ENCODE measurements around the gene INCA1. TPM values are rescaled to one million over a fixed set of nuclear protein-coding genes. Genes with fewer than 3 reads are reported as not detected.

INCA1 gene
- total RNA-seq, 1 experiment from 2014 or later: 1.3 TPM

DNA sequence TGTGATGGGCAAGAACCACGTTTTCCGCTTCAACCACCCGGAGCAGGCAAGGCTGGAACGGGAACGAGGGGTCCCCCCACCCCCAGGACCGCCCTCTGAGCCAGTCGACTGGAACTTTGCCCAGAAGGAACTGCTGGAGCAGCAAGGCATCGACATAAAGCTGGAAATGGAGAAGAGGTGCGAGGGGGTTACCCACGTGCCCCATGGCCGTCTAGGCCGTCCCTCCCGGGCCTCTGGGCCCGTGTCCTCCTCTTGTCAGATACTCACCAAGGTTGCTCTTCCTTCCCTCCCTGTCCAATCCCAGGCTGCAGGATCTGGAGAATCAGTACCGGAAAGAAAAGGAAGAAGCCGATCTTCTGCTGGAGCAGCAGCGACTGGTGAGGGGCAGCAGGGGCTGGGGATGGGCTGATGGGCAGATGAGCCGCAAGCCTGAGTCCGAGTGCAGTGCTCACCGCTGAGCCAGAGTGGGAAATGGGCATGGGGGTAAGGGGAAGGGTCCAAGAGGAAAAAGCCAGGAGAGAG lies 23.2 kb upstream of the INCA1 start:
- DNase-seq: no peak
- Mint-ChIP-seq H3K27ac (peak overlapping the region in 1 of 3 experiments; percentile 49; a peak in 1 of 7 replicates), H3K4me1 (no peaks in the 10 kb centered on the region), H3K27me3 (ENCODE audit: low read depth) (no peaks in the 10 kb centered on the region), H3K36me3 (ENCODE audit: insufficient read depth in 1 of 3, low read depth in 3 of 3) (peaks cover 35 to 69% (median 66%) of the 10 kb centered on the region in 3 experiments), H3K9me3 (no peaks in the 10 kb centered on the region), H3K4me3 (no peak overlapping the region)
- H3K4ac ChIP-seq (ENCODE audit: low read depth, low read length): no peak overlapping the region
- H3K4me2 ChIP-seq (ENCODE audit: insufficient read depth, insufficient read length, low read length): no peak overlapping the region
- no peak overlapping the region for H2BK12ac ChIP-seq (ENCODE audit: insufficient read length, low read depth, low read length)
- H2BK15ac ChIP-seq (ENCODE audit: low read depth, low read length): no peak overlapping the region
- no peak overlapping the region for H2BK120ac ChIP-seq (ENCODE audit: low read depth, low read length, poor library complexity, severe bottlenecking)
- no peak overlapping the region for H3K56ac ChIP-seq (ENCODE audit: insufficient read length, low read depth, low read length)
- no peaks in the 10 kb centered on the region for H3K79me1 ChIP-seq (ENCODE audit: insufficient read depth, low read depth, low read length, poor library complexity, severe bottlenecking)
- H3K23ac ChIP-seq (ENCODE audit: insufficient read length, low read depth, low read length): no peak overlapping the region
- no peaks in the 10 kb centered on the region for H3K9me3 ChIP-seq (ENCODE audit: control insufficient read depth, low read depth, low read length)
- no peak overlapping the region for H4K91ac ChIP-seq (ENCODE audit: insufficient read length, low read depth, low read length)
- no peak overlapping the region for H2BK5ac ChIP-seq (ENCODE audit: insufficient read length, low read length)
- H3K27me3 ChIP-seq (ENCODE audit: insufficient read depth, low read length): no peaks in the 10 kb centered on the region
- no peak overlapping the region for H3K27ac ChIP-seq (ENCODE audit: insufficient read length, low read depth, low read length)
- H2AFZ ChIP-seq (ENCODE audit: low read length): no peak overlapping the region
- H3K23me2 ChIP-seq (ENCODE audit: insufficient read length, low read depth, low read length, poor library complexity, severe bottlenecking): no peaks in the 10 kb centered on the region
- no peaks in the 10 kb centered on the region for H3K79me2 ChIP-seq (ENCODE audit: insufficient read depth, low read length)
- TF ChIP-seq, protein P1, sequence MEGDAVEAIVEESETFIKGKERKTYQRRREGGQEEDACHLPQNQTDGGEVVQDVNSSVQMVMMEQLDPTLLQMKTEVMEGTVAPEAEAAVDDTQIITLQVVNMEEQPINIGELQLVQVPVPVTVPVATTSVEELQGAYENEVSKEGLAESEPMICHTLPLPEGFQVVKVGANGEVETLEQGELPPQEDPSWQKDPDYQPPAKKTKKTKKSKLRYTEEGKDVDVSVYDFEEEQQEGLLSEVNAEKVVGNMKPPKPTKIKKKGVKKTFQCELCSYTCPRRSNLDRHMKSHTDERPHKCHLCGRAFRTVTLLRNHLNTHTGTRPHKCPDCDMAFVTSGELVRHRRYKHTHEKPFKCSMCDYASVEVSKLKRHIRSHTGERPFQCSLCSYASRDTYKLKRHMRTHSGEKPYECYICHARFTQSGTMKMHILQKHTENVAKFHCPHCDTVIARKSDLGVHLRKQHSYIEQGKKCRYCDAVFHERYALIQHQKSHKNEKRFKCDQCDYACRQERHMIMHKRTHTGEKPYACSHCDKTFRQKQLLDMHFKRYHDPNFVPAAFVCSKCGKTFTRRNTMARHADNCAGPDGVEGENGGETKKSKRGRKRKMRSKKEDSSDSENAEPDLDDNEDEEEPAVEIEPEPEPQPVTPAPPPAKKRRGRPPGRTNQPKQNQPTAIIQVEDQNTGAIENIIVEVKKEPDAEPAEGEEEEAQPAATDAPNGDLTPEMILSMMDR (conservative IDR thresholded peaks at IDR 0.05): no peak
- H4K8ac ChIP-seq (replicated peaks; ENCODE audit: insufficient read length, low read depth, low read length): no peak overlapping the region
- H2BK20ac ChIP-seq (ENCODE audit: low read depth, low read length, poor library complexity, severe bottlenecking): no peak overlapping the region
- WGBS (ENCODE audit: extremely low coverage, insufficient read length, low lambda C conversion rate): no CpG with 5 or more reads among the region's 20 CpGs
- H3K18ac ChIP-seq (ENCODE audit: insufficient read length, low read depth, low read length): no peak overlapping the region
- no peaks in the 10 kb centered on the region for H3K4me1 ChIP-seq (ENCODE audit: insufficient read depth, low read length)
- no peak overlapping the region for H3K14ac ChIP-seq (ENCODE audit: insufficient read depth, low read length)
- no peak overlapping the region for H3T11ph ChIP-seq (ENCODE audit: low read length)
- no peak overlapping the region for H2AK5ac ChIP-seq (ENCODE audit: insufficient read length, low read length)
- no peak overlapping the region for H3K9ac ChIP-seq (ENCODE audit: extremely low read depth, insufficient read length, low read length)
- no peak overlapping the region for H4K5ac ChIP-seq (ENCODE audit: insufficient read length, low read depth, low read length)
- H4K20me1 ChIP-seq (ENCODE audit: control insufficient read depth, insufficient read depth, insufficient read length): no peaks in the 10 kb centered on the region

Measured in H9 (cell line).